Progenitor cell of endocrine pancreas (in vitro differentiated cells): ENCODE measurements around the gene METTL8. TPM values are rescaled to one million over a fixed set of nuclear protein-coding genes. Genes with fewer than 3 reads are reported as not detected.

Experiments used
- DNase-seq: peaks from one replicate; pipeline ENCODE4 v3.0.0; 2021; ENCODE audit warnings: low spot score; ENCODE audit not compliant: unreplicated experiment
- H3K27ac Mint-ChIP-seq: 2 replicates; pipeline ENCODE4 v1.8.0; 2021; ENCODE audit warnings: mild to moderate bottlenecking, moderate library complexity, mixed read lengths
- H3K27me3 Mint-ChIP-seq: 2 replicates; pipeline ENCODE4 v1.8.0; 2021; ENCODE audit warnings: mixed read lengths
- H3K36me3 Mint-ChIP-seq: 2 replicates; pipeline ENCODE4 v1.8.0; 2022; ENCODE audit warnings: mixed read lengths; ENCODE audit not compliant: insufficient read depth
- H3K4me1 Mint-ChIP-seq: 2 replicates; pipeline ENCODE4 v1.8.0; 2021; ENCODE audit warnings: low read depth, mixed read lengths
- H3K4me3 Mint-ChIP-seq: 2 replicates; pipeline ENCODE4 v1.8.0; 2021; ENCODE audit warnings: low read depth, mild to moderate bottlenecking, moderate library complexity, mixed read lengths
- H3K9me3 Mint-ChIP-seq: 2 replicates; pipeline ENCODE4 v1.8.0; 2021; ENCODE audit warnings: low read depth, mixed read lengths
- total RNA-seq: library from RNA; stranded (reverse); gene quantifications from 2 replicates; pipeline ENCODE4 v1.2.1, GENCODE V29; 2021
- TF ChIP-seq, protein P1 (sequence below): fragments of 200-600 bp; sonication (generic); IDR thresholded peaks from one replicate; pipeline ENCODE4 v1.5.0; 2021; ENCODE audit warnings: antibody characterized with exemption, mild to moderate bottlenecking; ENCODE audit not compliant: unreplicated experiment

Gene METTL8
- total RNA-seq, 1 donor from 2014 or later = 26.9 TPM

DNA sequence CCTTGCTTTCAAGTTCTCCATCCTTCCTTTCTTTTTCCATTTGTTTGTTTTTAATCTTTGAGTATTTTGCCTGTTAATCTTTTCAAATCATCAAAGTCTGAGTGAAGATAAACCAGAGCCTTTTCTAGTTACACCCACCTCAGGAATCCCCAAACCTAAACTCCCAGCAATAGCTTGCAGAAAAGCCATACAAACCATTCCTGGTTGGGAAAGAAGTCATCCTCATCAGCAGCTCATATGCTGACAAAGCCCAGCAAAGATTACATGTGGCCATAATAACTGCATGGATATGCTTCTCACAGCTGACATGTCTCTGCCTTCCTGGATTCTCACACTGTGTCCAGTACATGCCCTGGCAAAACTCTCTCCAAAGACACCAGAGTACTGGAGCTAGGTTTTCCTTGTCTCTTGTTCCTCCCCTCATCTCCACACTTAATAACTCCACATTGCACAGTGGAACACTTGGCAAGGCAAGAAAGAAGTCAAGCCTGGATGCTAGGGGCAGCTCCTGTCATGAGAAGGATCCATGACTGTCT, 146.7 kb downstream of the METTL8 start:
- Mint-ChIP-seq H3K27ac (no peak overlapping the region), H3K27me3 (no peaks in the 10 kb centered on the region), H3K4me1 (peaks cover 3% of the 10 kb centered on the region), H3K4me3 (no peak overlapping the region), H3K9me3 (no peaks in the 10 kb centered on the region), H3K36me3 (no peaks in the 10 kb centered on the region)
- TF ChIP-seq, protein P1, sequence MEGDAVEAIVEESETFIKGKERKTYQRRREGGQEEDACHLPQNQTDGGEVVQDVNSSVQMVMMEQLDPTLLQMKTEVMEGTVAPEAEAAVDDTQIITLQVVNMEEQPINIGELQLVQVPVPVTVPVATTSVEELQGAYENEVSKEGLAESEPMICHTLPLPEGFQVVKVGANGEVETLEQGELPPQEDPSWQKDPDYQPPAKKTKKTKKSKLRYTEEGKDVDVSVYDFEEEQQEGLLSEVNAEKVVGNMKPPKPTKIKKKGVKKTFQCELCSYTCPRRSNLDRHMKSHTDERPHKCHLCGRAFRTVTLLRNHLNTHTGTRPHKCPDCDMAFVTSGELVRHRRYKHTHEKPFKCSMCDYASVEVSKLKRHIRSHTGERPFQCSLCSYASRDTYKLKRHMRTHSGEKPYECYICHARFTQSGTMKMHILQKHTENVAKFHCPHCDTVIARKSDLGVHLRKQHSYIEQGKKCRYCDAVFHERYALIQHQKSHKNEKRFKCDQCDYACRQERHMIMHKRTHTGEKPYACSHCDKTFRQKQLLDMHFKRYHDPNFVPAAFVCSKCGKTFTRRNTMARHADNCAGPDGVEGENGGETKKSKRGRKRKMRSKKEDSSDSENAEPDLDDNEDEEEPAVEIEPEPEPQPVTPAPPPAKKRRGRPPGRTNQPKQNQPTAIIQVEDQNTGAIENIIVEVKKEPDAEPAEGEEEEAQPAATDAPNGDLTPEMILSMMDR = no peak
- DNase-seq = no peak

DNA sequence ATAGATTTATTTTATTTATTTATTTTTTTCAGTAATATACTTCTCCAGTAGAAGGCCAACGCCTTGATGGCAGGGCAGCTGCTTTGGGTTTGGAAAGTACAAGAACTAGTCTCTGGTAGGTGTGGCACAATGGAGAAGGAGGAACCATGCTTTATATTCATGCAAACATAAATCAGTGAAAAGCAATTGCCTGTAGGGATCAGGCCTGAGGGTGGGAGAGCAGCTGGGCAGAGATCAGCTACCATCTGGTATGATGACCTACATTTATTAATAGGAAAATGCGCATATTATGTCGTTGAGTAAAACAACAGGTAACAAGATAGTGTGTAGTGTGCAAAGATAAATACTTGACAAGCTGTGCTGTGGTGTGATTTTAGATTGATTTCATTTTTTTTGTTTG, 152.7 kb downstream of the METTL8 start:
- Mint-ChIP-seq H3K4me3 (no peak overlapping the region), H3K27ac (no peak overlapping the region), H3K27me3 (no peaks in the 10 kb centered on the region), H3K4me1 (no peaks in the 10 kb centered on the region), H3K36me3 (no peaks in the 10 kb centered on the region), H3K9me3 (no peaks in the 10 kb centered on the region)
- no peak for DNase-seq
- TF ChIP-seq, protein P1 = no peak

DNA sequence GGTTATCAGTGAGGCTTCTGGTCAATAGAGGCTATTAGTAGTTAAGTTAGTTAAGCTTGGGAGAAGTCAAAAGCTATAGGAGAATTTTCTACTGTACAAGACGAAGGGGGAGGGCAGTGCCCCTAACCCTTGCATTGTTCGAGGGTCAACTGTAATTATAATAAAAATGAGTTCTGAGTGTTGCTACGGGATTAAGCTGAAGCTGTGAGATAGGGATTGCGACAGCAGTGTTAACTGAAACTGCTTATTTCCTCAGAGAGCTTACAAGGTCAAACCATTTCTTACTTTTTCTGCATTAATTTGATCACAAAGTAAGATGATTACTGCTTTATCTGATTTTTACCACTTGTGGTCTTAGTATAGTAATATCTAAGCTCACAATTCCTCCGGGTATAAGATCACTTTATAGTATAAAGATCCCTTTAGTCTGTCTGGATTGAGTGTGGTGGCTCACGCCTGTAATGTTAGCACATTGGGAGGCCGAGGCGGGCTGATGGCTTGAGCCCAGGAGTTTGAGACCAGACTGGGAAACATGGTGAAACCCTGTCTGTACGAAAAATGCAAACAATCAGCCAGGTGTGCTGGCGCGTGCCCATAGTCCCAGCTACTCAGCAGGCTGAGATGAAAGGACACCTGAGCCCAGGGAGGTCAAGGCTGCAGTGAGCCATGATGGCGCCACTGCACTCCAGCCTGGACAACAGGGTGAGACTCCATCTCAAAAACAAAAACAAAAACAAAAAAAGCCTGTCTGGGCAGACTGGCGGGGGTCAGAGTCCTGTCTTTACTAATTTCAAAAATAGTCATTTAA, 153.6 kb downstream of the METTL8 start:
- no peaks in the 10 kb centered on the region for H3K27me3 Mint-ChIP-seq
- H3K36me3 Mint-ChIP-seq = no peaks in the 10 kb centered on the region
- DNase-seq = no peak
- no peak overlapping the region for H3K4me3 Mint-ChIP-seq
- TF ChIP-seq, protein P1 = no peak
- no peaks in the 10 kb centered on the region for H3K9me3 Mint-ChIP-seq
- H3K27ac Mint-ChIP-seq = no peak overlapping the region
- no peaks in the 10 kb centered on the region for H3K4me1 Mint-ChIP-seq

DNA sequence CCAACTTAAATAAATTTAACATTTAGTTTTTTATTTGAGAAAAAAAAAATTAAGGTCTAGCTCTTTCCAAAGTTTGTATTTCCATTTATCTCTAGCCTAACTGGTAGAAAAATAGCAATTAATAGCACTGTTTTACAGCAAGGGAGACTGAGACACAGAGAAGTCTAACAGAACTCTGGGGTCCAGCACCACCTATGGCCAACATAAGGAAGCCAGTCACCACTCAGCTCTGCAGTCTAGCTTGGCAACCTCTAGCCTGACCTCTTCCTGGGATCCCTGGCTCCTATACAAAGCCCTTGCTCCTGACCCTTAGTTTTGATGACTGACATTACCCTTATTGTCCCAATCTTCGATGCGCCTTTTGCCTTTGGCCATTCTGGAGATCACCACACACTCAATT, 159.0 kb downstream of the METTL8 start:
- H3K36me3 Mint-ChIP-seq = no peaks in the 10 kb centered on the region
- no peak for DNase-seq
- no peaks in the 10 kb centered on the region for H3K9me3 Mint-ChIP-seq
- no peaks in the 10 kb centered on the region for H3K27me3 Mint-ChIP-seq
- TF ChIP-seq, protein P1 = no peak
- H3K4me3 Mint-ChIP-seq = no peak overlapping the region
- no peak overlapping the region for H3K27ac Mint-ChIP-seq
- H3K4me1 Mint-ChIP-seq = peaks cover 4% of the 10 kb centered on the region

DNA sequence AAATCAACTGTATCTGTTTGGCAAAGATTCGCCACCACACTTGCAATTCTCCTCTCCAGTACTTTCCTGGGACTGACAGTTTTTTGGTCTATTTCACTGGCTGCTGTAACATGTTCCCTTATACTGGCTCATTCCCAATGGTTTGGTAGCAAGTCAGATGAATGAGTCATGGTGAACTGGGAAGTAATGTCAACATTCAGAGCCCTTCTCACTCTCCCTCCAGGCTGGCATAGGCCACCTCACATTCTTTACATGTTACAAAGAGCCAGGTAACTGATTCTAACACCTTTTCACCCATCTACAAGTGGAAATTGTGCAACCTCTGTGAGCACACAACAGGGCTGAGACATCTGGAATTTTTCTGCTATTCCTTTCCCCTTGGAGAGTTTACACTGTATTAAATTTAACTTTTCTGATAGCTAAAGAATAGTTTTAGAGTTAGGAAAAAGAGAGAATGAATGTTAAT, 161.8 kb downstream of the METTL8 start:
- no peak for DNase-seq
- TF ChIP-seq, protein P1 = no peak
- Mint-ChIP-seq H3K9me3 (no peaks in the 10 kb centered on the region), H3K4me3 (no peak overlapping the region), H3K4me1 (peaks cover 4% of the 10 kb centered on the region), H3K27ac (no peak overlapping the region), H3K36me3 (no peaks in the 10 kb centered on the region), H3K27me3 (no peaks in the 10 kb centered on the region)
